Thymus (tissue), 11 donors: ENCODE results near the gene TMEM175. TPM values are rescaled to one million over a fixed set of nuclear protein-coding genes. Genes with fewer than 3 reads are reported as not detected.

Source experiments
- DNase-seq, 9 donors: peaks; one replicate each; pipeline ENCODE4 v3.0.0-alpha.2; 2013; ENCODE audit warnings: low spot score in 9 of 9, low read depth in 6 of 9, missing footprints in 1 of 9
- H3K27ac ChIP-seq, 2 donors: one replicate each; pipeline ENCODE4 v1.5.1; 2013; ENCODE audit warnings: control low read depth in 1 of 2, low read depth in 1 of 2, low read length in 1 of 2, mild to moderate bottlenecking in 1 of 2, moderate library complexity in 1 of 2
- H3K27me3 ChIP-seq, 2 donors: one replicate each; pipeline ENCODE4 v1.5.1; 2013; ENCODE audit warnings: low read length in 1 of 2; ENCODE audit not compliant: control insufficient read depth in 2 of 2, insufficient read depth in 1 of 2
- H3K36me3 ChIP-seq, 2 donors: one replicate each; pipeline ENCODE4 v1.5.1; 2013; ENCODE audit warnings: low read length in 1 of 2, mild to moderate bottlenecking in 1 of 2, moderate library complexity in 1 of 2; ENCODE audit not compliant: control insufficient read depth in 2 of 2, insufficient read depth in 2 of 2
- H3K4me1 ChIP-seq, 2 donors: one replicate each; pipeline ENCODE4 v1.5.1; 2013; ENCODE audit warnings: low read length in 2 of 2; ENCODE audit not compliant: control insufficient read depth in 2 of 2, insufficient read depth in 2 of 2
- H3K4me3 ChIP-seq, 2 donors: one replicate each; pipeline ENCODE4 v1.5.1; 2013; ENCODE audit warnings: low read length in 2 of 2, control low read depth in 1 of 2, mild to moderate bottlenecking in 1 of 2
- H3K9me3 ChIP-seq, 2 donors: one replicate each; pipeline ENCODE4 v1.5.1; 2013; ENCODE audit warnings: low read length in 1 of 2, mild to moderate bottlenecking in 1 of 2; ENCODE audit not compliant: control insufficient read depth in 2 of 2, insufficient read depth in 1 of 2
- WGBS: extraction: QIAGEN DNeasy Blood & Tissue Kit; methylation state at CpG from one replicate; pipeline ENCODE4 v1.1.7; 2013; 5-methylcytosine and 5-hydroxymethylcytosine counted together
- polyA plus RNA-seq: library from polyadenylated mRNA; stranded (reverse); fragments of 200-250 nt; gene quantifications from one replicate; pipeline ENCODE4 v1.2.3, GENCODE V29; 2013
- total RNA-seq: library from RNA; stranded (reverse); fragments of 120-200 nt; gene quantifications from one replicate; pipeline ENCODE4 v1.2.4, GENCODE V29; 2013
- donor health status: healthy.

The TMEM175 gene
- total and polyA plus RNA-seq, 2 donors, result 10.9 to 87.1 TPM

DNA sequence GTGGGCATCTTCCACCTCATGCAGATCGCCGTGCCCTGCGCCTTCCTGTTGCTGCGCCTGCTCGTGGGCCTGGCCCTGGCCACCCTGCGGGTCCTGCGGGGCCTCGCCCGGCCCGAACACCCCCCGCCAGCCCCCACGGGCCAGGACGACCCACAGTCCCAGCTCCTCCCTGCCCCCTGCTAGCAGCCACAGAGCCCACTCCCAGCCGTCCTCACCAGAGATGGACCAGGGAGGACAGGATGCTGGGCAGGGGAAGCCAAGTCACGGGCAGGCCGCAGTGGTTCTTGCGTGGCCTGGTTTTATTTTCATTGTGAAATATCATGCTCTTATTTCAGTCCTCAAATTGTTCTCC, 26.0 kb downstream of the TMEM175 start:
- Histone ChIP-seq H3K27ac (no peak overlapping the region), H3K4me1 (no peaks in the 10 kb centered on the region), H3K36me3 (peaks cover 17 to 63% of the 10 kb centered on the region in 2 donors), H3K4me3 (no peak overlapping the region), H3K9me3 (no peaks in the 10 kb centered on the region), H3K27me3 (no peaks in the 10 kb centered on the region)
- 98% methylated on average over 17 of the region's 17 CpGs for WGBS
- no peak for DNase-seq

DNA sequence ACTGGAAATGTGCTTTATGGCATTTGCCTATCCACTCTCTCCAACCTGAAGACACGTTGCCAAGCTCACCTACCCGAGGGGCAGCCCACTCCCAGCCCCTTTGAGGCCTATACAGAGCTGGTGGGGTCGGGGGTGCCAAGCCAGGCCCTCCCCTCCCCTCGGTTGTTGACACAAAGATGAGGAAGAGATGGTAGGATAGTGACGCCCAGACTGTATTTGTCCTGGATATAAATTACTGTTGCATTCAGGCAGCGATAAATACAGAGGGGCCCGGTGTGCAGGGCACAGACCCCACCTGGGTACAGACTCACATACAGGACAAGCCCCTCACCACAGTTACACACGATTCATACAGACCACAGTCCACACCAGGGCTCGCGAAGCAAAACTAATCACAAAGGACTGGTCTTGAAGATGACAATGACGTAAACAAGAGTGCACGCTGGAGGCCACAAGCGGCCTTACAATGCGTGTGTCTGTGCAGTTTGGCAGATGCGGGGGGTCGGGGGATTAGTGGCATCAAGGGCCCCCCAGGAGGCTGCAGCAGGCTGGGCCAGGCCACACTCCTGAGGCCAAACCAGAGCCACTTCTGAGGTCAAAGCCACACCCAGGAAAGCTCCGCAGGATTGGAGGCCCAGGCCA, 26.6 kb downstream of the TMEM175 start:
- 95% methylated on average over 17 of the region's 17 CpGs for WGBS
- no peaks in the 10 kb centered on the region for H3K9me3 ChIP-seq
- H3K36me3 ChIP-seq, result peaks cover 14 to 64% of the 10 kb centered on the region in 2 donors
- no peaks in the 10 kb centered on the region for H3K4me1 ChIP-seq
- DNase-seq, result no peak
- H3K27ac ChIP-seq, result no peak overlapping the region
- no peak overlapping the region for H3K4me3 ChIP-seq
- H3K27me3 ChIP-seq, result no peaks in the 10 kb centered on the region

DNA sequence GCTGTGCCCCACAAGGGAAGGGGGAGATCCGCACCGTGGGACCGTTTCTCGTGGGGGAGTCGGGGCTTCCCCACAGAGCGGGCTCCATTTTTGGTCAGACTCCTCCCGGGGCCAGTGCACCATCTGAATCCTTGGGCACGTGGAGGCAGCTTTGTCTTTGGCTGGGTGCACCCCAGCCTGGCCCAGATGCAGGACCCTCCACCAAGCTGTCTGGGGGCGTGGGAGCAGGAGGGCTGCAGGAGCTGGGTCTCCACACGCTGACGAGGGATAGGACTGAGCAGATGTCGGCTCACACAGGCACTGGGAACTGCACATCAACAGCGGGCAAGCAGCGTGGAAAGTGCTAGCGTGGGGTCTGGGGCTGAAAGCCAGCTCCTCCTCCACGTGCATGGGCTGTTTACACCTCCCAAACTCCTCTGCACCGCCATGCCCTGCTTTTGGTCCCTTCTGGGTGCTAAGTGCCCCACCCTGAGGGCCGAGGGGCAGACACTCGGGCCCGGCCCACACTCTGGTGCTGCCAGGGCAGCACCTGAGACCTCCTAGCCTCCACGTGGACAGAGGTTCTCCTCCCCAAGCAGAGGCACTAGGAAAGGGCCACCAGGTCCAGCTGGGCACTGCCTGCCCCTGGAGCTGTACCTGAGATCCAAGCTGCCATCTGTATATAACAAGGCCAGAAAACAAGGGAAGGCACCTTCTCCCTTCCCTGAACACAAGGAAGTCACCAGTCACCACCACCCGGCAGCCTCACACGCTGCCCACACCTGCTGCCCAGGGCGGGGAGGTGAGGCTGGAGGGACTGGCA, 27.3 kb downstream of the TMEM175 start:
- no peaks in the 10 kb centered on the region for H3K27me3 ChIP-seq
- peaks cover 12 to 67% of the 10 kb centered on the region in 2 donors for H3K36me3 ChIP-seq
- H3K27ac ChIP-seq, result no peak overlapping the region
- DNase-seq, result no peak
- no peaks in the 10 kb centered on the region for H3K9me3 ChIP-seq
- 94% methylated on average over 24 of the region's 24 CpGs for WGBS
- no peaks in the 10 kb centered on the region for H3K4me1 ChIP-seq
- no peak overlapping the region for H3K4me3 ChIP-seq

DNA sequence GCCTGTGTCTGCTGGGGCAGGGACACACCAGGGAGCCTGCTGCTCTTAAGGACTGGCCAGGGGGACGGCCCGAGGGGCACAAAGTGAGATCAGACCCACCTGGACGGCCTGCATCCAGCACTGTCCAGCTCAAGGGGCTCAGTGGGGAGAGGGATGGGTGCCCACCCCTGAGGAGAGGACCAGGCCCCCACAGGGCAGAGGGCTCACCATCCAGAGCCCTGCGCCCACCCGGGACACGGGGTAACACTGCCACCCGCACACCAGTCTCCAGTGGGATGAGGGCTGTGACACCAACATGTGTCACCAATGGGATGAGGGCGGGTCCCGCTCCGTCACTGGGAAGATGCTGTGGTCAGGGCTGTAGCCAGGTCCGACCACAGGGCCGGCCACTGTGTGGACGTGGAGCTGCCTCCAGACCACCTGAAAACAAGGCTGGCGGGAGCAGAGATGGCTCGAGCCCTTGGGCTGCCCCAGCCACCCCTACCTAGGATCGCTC, 27.9 kb downstream of the TMEM175 start:
- H3K4me1 ChIP-seq, result no peaks in the 10 kb centered on the region
- no peak for DNase-seq

DNA sequence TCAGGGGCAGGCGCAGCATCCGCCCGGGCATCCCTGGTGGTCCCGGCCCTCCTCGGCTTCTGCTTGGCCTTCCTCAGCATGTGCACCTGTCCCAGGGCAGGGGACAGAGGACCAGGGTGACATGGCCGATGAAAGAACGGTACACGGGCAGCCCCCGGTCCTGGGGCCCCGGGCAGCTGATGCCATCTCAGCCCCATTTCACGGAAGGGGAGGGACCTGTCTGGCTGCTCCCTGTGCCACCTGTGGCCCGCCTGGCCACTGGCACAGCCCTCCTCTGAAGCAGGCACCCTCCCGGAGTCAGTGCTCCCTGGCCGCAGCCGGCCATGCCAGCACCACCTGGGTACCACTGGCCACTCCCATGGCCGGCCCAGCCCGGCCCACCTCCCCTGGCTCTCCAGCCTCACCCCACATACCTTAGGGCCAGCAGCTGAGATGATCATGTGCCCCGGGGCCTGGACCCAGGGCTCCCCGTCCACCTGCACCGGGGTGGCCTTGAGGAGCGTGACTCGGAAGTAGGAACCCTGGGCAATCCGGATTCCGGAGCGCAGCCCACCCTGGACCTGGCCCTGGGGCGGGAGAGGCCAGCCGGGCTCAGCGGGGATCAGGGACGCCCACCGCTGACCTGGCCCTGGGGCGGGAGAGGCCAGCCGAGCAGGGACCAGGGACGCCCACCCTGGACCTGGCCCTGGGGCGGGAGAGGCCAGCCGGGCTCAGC, 28.5 kb downstream of the TMEM175 start:
- Histone ChIP-seq H3K4me1 (no peaks in the 10 kb centered on the region), H3K36me3 (peaks cover 8 to 80% of the 10 kb centered on the region in 2 donors), H3K27ac (no peak overlapping the region), H3K9me3 (no peaks in the 10 kb centered on the region), H3K4me3 (no peak overlapping the region), H3K27me3 (no peaks in the 10 kb centered on the region)
- WGBS, result 98% methylated on average over 35 of the region's 35 CpGs
- no peak for DNase-seq

More for the DNA sequence above, 27.9 kb downstream of the TMEM175 start:
- Histone ChIP-seq H3K27me3 (no peaks in the 10 kb centered on the region), H3K9me3 (no peaks in the 10 kb centered on the region), H3K4me3 (no peak overlapping the region), H3K27ac (no peak overlapping the region), H3K36me3 (peaks cover 8 to 74% of the 10 kb centered on the region in 2 donors)
- WGBS, result 93% methylated on average over 16 of the region's 16 CpGs

DNA sequence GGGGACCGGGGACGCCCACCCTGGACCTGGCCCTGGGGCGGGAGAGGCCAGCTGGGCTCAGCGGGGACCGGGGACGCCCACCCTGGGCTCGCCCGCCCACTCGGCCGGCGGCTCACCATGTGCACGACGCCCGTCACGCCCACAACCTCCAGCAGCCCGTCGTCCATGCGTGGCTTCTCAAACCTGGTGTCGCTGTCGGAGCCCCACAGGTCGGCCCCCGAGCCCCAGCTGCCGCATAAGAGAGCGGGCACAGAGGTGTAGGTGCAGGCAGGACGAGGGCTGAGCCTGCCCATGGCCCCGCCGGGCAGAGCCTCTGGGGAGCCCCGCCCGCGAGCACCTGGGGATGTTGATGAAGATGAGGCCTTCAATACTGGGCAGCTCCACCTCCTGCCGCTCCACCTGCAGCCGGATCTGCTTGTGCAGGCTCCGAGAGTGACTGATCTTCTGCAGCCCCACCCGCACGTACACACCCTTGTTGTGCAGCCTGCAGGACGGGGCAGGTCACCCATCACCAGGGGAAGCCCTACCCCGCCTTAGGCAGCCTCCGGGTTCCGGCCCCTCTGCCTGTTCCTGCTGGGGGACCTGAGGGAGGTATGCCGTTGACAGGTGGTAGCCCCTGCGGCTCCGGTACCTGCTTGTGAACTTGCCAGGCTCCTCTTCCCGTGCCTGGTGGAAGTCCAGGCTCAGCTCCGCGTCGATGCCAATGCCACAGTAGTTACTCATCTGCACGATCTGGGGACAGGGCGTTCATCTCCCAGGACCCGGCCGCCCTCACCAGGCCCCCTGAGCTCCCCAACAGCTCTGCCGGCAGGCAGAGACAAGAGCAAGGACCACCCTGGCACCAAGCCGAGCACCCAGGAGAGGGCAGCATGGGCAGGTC, 29.3 kb downstream of the TMEM175 start:
- H3K27me3 ChIP-seq, result peaks cover 0 to under 1% of the 10 kb centered on the region in 2 donors
- H3K36me3 ChIP-seq, result peaks cover 8 to 87% of the 10 kb centered on the region in 2 donors
- WGBS, result 97% methylated on average over 52 of the region's 52 CpGs
- DNase-seq, result no peak
- no peak overlapping the region for H3K4me3 ChIP-seq
- H3K9me3 ChIP-seq, result no peaks in the 10 kb centered on the region
- H3K4me1 ChIP-seq, result no peaks in the 10 kb centered on the region
- H3K27ac ChIP-seq, result no peak overlapping the region

DNA sequence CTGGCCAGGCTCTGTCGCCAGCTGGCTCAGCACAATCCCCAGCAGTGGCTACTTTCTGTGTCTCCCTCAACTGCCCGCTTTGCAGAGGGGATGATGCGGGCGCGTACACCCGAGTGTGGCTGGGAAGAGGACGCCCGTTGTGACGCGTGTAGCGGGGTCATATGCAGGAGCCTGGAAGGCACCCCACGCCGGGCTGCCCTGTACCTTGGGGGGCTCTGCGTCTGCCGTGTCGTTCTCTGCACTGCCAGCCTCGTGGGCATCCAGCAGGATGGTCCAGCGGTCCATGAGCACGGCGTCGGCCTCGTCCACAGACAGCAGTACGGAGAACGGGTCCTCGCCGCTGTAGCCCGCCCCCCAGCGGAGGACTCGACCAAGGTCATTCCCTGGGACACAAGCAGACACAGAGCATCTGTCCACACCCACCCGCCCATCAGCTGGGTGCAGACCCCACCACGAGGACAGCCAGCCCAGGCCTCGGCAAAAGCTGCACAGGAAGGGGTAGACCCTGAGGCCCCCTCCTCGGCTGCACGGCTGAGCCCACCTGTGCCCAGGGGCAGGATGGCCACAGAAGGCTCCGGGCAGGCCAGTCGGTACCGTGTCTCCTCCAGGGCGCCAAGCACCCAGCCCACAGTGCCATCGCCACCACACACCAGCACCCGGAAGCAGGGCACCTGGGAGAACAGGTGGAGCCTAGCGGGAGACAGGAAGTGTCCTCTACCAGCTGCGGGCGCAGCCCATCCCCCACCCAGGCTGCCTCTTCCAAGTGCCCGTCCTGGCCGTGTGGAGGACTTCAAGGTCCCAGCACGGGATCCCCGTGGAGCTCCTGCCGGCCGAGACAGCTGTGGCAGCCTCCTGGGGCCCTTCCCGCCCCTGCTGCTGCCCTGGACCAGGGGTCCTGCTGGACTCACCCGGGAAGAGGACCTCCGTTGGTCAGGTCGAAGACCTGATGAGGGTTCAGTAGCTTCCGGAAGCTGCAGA, 30.3 kb downstream of the TMEM175 start:
- 96% methylated on average over 54 of the region's 54 CpGs for WGBS
- Histone ChIP-seq H3K27me3 (peaks cover 0 to 10% of the 10 kb centered on the region in 2 donors), H3K4me1 (no peaks in the 10 kb centered on the region), H3K27ac (no peak overlapping the region), H3K4me3 (no peak overlapping the region), H3K9me3 (no peaks in the 10 kb centered on the region), H3K36me3 (peaks cover 8 to 88% of the 10 kb centered on the region in 2 donors)
- DNase-seq, result no peak
